Urinary bladder (tissue), 4 donors: ENCODE results near the gene PYGB. TPM values are rescaled to one million over a fixed set of nuclear protein-coding genes. Genes with fewer than 3 reads are reported as not detected.

Experiments used
- DNase-seq: peaks from one replicate; pipeline ENCODE4 v3.0.0-alpha.2; 2015; ENCODE audit errors: extremely low spot score
- H3K27ac ChIP-seq: one replicate; pipeline ENCODE4 v1.5.1; 2013; ENCODE audit warnings: low read depth, mild to moderate bottlenecking, moderate library complexity
- H3K36me3 ChIP-seq: one replicate; pipeline ENCODE4 v1.6.1; 2013; ENCODE audit warnings: mild to moderate bottlenecking, moderate library complexity; ENCODE audit not compliant: insufficient read depth
- H3K4me1 ChIP-seq: one replicate; pipeline ENCODE4 v1.6.1; 2013; ENCODE audit warnings: mild to moderate bottlenecking, moderate library complexity; ENCODE audit not compliant: insufficient read depth
- H3K4me3 ChIP-seq: one replicate; pipeline ENCODE4 v1.5.1; 2013; ENCODE audit warnings: low read depth, low read length
- WGBS: extraction: QIAGEN DNeasy Blood & Tissue Kit; methylation state at CpG from one replicate; pipeline ENCODE4 v1.1.7; 2013; 5-methylcytosine and 5-hydroxymethylcytosine counted together
- polyA plus RNA-seq: library from polyadenylated mRNA; stranded (reverse); fragments of 200-250 nt; gene quantifications from one replicate; pipeline ENCODE4 v1.2.3, GENCODE V29; 2013
- total RNA-seq: library from RNA; depleted of rRNA; stranded (reverse); fragments of >200 nt; gene quantifications from one replicate; pipeline ENCODE4 v1.2.3, GENCODE V29; 2014
- donor health status: healthy with polysubstance abuse.
- donor health status: healthy.

Gene PYGB
- total and polyA plus RNA-seq, 2 donors = 71.4 to 237 TPM

DNA sequence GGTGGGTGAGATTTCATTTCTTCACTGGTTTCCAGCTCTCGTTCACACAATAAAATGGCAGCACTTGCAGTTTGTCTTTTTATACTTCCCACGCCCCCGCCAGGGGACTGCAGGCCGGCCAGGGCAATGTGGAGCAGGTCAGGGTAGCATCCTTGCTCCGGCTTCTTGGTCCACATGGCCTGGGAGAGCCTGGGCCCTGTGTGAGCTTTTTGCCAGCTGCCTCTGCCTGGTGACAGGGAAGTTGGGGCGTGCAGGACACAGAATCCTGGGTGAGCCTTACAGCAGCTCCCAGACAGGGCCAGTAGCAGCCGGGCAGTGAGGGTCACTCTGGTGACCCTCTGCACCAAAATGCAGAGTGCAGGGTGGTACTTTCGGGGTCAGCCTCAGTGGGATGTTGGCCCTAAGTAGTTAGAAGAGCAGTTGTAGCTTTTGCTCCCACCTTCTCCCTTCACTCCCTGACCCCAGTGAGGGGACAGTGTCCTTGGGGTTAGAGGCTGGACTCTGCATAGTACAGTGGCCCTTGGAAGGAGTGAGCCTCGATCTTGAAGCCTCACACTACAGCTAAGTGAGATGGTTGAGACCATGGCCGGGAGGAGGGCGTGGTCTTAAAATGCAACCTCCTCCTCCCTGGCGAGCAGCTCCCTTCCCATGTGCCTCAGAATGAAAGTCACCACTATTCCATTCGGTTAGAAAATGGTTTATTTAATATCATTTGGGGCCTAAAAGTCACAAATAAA, 23.8 kb downstream of the PYGB start:
- H3K36me3 ChIP-seq = no peaks in the 10 kb centered on the region

DNA sequence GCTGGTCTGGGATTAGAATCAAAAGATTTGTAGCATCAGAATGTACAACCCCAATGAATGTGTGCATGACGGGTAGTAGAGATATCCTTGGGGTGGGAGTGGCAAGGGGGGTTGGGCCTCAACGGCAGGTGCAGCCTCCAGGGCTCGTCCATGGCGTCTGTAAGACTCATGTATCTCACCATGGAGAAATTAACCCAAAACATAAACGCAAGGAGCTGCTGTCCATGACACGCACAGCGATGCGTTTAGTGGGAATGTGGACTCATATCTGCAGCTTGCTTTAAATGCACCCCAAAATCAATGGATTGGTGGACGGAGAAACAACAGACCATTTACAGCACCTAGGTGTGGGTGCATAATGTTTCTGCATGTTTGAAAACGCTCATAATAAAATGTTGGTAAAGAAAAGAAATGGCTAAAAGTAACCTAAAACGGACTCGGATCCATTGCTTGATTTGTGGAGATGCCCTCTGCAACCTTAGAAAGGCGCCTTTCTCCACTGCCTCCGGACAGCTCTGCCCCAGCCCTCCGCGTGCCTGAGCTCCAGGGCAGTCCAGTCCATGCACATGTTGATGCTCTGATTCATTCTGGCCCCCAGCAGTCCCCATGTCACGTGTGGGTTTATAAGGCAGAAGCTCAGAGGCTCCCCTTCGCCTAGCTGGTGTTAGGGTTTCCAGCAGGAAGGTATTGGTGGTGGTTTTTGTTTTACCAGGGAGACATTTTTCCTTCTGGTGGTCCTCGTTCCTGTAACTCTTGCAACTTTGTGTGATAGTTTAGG, 24.5 kb downstream of the PYGB start:
- H3K27ac ChIP-seq = no peak overlapping the region
- WGBS = 86% methylated on average over 19 of the region's 19 CpGs
- H3K36me3 ChIP-seq = no peaks in the 10 kb centered on the region
- H3K4me3 ChIP-seq = no peak overlapping the region
- H3K4me1 ChIP-seq = no peaks in the 10 kb centered on the region
- no peak for DNase-seq

More for the DNA sequence above, 23.8 kb downstream of the PYGB start:
- no peaks in the 10 kb centered on the region for H3K4me1 ChIP-seq
- 93% methylated on average over 13 of the region's 13 CpGs for WGBS
- no peak for DNase-seq
- H3K27ac ChIP-seq = no peak overlapping the region
- no peak overlapping the region for H3K4me3 ChIP-seq

DNA sequence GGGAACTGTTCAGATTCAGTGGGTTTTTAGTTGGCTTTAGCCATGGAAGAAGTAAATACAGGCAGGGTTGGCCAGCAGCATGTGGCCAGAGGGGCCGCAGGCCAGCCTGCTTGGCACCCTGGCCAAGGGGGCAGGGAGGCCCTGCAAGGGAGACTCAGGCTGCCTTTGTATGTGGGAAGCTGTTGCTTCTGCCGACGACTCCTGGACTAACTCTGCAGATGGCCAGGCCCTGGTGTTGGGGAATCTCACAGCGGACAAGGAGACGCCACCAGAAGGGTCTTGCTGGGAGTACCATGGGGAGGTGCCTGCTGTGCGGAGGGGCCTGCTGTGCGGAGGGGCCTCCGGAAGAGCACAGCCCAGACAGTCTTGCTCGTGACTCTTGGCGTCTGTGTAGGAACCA, 25.2 kb downstream of the PYGB start:
- Histone ChIP-seq H3K27ac (no peak overlapping the region), H3K4me1 (no peaks in the 10 kb centered on the region), H3K36me3 (no peaks in the 10 kb centered on the region), H3K4me3 (no peak overlapping the region)
- 85% methylated on average over 10 of the region's 10 CpGs for WGBS
- DNase-seq = no peak

DNA sequence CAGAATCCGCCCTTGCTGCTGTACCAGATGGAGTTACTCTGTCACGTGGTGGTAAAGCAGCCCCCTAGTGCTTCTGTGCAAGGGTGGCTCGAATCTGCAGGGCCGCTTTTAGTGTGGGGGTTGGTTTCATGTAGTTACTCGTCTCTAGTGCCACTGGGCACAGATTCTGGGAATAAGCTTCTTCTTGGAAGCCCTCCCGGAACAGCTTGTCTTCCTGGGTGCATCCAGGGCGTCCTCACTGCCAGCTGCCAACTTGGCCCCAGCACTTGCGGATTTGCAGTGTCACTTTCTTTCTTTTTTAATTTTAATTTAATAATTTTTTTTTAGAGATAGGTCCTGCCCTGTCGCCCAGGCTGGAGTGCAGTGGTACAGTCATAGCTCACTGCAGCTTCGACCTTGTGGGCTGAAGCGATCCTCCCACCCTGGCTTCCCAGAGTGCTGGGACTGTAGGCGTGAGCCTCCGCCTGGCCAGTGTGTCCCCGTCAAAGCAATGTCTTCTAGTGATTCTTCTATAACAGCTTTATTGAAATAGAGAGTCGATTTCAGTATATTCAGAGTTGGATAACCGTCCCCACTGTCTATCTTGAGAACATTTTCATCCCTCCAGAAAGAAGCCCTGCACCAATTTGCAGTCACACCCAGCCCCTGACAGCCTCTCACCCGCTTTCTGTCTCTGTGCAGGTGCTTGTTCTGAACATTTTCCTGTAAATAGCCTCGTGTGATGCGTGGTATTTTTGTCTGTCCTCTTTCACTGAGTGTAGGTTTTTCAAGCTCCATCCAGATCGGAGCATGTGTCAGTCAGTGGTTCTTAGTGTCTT, 25.9 kb downstream of the PYGB start:
- H3K4me1 ChIP-seq = no peaks in the 10 kb centered on the region

DNA sequence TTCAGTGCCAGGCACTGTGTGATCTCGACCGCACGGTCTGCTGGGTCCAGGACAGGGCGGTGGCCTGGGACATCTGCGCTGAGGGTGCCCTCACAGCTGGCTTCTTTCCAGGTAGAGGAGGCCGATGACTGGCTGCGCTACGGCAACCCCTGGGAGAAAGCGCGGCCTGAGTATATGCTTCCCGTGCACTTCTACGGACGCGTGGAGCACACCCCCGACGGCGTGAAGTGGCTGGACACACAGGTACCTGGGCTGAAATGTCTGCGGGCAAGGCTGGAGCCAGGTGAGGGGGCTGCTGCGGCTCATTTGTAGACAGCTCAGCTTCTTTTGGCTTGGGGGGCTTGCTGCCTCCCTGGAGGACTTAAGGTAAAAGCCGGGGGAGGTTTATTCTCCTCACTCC, 26.6 kb downstream of the PYGB start:
- Histone ChIP-seq H3K27ac (no peak overlapping the region), H3K36me3 (no peaks in the 10 kb centered on the region), H3K4me1 (no peaks in the 10 kb centered on the region), H3K4me3 (no peak overlapping the region)
- DNase-seq = no peak
- WGBS = 95% methylated on average over 20 of the region's 20 CpGs

More for the DNA sequence above, 25.9 kb downstream of the PYGB start:
- 80% methylated on average over 20 of the region's 20 CpGs for WGBS
- no peak overlapping the region for H3K4me3 ChIP-seq
- DNase-seq = no peak
- no peaks in the 10 kb centered on the region for H3K36me3 ChIP-seq
- no peak overlapping the region for H3K27ac ChIP-seq

DNA sequence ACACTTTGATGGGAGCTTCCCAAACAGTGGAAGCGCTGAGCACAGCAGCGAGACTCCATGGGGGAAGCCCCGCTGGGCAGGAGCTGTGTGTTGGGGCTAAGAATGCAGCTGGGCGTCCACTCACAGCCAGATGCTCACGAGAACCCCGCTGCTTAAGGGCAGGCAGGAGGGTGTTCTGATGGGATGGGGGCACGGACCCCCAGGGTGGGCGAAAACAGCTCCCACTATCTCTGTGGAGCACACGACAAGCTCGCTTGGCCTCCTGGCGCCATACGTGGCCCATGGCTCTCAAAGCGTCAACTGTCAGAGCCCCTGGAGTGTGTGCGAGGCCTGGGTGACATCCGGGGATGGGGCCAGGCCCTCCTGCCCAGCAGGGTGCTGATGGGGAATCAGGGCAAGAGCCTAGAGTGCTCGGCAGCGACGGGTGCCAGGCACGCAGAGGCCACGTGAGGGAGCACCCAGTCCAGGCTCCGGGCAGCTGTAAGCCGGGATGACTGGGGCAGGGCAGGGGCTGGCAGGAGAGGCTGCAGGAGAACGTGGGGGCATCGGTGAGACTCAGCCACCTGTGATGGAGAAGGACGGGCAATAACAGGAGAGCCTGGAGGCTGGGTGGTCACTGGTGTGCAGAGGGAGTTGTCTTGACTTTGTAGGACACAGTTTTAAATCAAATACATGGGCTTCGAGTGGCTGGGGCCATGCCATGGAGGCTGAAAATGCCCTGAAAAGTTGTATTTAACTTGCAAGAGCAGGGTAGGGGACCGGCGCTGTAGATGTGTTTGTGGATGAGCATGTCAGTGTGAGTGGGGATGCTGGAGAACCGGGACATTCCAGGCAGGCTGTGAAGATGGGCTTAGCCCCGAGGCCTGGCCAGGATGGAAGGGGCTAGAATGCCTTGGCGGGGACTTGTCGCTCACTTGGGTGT, 27.3 kb downstream of the PYGB start:
- Histone ChIP-seq H3K36me3 (no peaks in the 10 kb centered on the region), H3K4me3 (no peak overlapping the region), H3K27ac (no peak overlapping the region), H3K4me1 (no peaks in the 10 kb centered on the region)
- WGBS = 93% methylated on average over 32 of the region's 32 CpGs
- no peak for DNase-seq

DNA sequence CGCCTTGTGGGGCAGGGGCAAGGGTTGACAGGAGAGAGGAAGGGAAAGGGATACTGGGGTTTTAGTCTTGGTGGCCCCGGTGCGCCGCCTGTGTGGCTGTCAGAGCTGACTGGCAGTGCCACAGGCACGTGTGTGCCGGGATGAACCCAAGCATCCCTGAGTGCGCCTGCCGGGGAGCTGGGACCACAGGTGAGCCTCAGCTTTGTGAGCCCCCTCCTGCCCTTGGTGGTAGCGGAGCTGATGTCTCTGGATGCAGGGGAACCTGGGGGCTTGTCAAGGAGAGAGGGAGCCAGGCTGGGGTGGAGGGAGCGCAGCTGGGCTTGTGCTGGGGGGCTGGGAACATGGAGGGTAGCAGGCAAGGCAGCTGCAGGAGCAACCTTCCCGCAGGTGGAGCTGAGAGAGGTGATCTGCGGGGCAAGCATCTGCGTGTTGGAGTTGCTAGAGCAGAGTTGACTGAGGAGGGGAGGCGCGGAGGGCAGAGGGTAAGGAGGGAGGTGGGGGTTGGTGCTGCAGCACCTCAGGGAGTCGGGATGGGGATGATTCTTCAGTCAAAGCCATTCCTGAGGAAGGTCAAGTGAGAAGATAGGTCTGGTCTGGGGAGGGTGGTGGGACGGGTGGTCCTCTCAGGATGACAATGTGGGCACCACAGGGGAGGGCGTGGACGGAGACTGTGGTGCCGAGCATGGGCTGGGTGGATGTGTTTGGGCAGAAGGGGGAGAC, 28.1 kb downstream of the PYGB start:
- Histone ChIP-seq H3K4me3 (no peak overlapping the region), H3K27ac (no peak overlapping the region), H3K36me3 (no peaks in the 10 kb centered on the region), H3K4me1 (no peaks in the 10 kb centered on the region)
- no peak for DNase-seq
- 93% methylated on average over 20 of the region's 20 CpGs for whole genome bisulfite sequencing

DNA sequence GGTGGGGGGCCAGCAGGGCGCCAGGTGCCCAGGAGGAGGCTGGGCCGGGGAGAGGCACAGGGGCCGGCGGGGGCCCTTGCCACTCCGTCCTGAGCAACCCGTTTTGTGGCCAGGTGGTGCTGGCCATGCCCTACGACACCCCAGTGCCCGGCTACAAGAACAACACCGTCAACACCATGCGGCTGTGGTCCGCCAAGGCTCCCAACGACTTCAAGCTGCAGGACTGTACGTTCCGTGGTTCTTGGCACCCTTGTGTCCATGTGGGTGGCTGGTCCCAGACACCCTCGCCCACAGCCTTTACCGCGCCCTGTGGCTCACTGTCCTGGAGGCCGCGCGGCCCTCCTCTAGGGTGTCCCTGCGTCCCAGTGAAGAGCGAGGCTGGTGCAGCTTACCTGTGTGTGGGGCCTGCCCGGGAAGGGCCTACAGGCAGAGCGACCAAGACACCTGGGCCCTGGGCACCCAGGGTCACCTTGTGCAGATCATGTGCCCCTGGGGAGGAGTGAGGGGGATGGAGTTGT, 28.7 kb downstream of the PYGB start:
- DNase-seq = no peak
- 92% methylated on average over 24 of the region's 24 CpGs for WGBS
- Histone ChIP-seq H3K4me3 (no peak overlapping the region), H3K36me3 (no peaks in the 10 kb centered on the region), H3K27ac (no peak overlapping the region), H3K4me1 (no peaks in the 10 kb centered on the region)

DNA sequence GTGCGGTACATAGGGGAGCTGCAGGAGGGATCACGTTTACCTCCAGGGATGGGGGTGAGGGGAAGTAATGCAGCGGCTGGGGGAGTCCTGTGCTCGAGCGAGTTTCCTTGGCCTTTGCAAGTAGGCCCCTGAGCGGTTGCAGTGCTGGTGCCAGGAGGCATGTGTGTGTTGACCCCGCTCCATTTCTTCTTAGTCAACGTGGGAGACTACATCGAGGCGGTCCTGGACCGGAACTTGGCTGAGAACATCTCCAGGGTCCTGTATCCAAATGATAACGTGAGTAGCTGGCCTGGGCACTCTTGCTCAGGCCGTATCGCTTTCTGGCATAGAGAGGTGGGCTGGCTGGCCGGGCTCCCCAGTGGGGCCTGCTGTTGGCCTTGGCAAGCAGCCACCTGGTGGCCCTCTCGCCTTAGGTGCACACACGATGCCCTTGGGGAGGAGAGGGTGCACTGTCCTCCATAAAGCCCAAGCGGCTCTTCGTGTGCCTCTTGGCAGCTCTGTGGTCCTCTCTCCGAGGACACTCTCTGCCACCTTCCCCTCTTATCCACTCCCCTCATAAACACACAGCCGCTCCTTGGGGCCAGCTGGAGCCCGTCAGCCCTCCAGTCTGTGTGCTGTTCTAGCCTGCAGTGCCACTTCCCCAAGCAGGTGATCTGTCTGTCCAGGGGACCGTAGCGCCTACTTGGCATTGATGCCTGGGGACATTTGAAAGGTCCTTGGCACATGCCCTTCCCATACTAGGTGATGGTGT, 29.3 kb downstream of the PYGB start:
- Histone ChIP-seq H3K36me3 (no peaks in the 10 kb centered on the region), H3K4me1 (no peaks in the 10 kb centered on the region), H3K4me3 (no peak overlapping the region), H3K27ac (no peak overlapping the region)
- no peak for DNase-seq
- 86% methylated on average over 24 of the region's 24 CpGs for WGBS

DNA sequence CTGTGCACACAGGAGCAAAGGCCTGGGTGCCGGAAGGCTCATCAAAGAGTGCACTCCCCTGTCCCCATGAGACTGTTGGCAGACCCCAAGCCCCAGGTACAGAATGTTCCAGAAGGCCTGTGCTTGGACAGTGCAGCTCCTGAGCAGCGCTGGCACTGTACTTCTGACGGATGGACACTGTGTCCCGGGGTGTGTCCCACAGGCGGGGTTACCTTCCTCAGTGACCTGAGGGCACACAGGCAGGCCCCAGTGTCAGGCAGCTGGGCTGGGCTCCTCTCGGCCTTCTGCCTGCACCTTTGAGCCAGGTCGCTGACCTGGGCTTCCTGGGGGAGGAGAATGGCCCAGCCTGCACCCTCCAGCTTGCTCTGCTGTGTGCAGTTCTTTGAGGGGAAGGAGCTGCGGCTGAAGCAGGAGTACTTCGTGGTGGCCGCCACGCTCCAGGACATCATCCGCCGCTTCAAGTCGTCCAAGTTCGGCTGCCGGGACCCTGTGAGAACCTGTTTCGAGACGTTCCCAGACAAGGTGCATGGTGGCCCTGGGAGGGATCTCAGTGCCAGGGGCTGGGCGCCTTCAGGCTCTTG, 30.1 kb downstream of the PYGB start:
- no peak overlapping the region for H3K27ac ChIP-seq
- no peak overlapping the region for H3K4me3 ChIP-seq
- no peaks in the 10 kb centered on the region for H3K4me1 ChIP-seq
- H3K36me3 ChIP-seq = no peaks in the 10 kb centered on the region
- 94% methylated on average over 19 of the region's 19 CpGs for WGBS
- DNase-seq = no peak

DNA sequence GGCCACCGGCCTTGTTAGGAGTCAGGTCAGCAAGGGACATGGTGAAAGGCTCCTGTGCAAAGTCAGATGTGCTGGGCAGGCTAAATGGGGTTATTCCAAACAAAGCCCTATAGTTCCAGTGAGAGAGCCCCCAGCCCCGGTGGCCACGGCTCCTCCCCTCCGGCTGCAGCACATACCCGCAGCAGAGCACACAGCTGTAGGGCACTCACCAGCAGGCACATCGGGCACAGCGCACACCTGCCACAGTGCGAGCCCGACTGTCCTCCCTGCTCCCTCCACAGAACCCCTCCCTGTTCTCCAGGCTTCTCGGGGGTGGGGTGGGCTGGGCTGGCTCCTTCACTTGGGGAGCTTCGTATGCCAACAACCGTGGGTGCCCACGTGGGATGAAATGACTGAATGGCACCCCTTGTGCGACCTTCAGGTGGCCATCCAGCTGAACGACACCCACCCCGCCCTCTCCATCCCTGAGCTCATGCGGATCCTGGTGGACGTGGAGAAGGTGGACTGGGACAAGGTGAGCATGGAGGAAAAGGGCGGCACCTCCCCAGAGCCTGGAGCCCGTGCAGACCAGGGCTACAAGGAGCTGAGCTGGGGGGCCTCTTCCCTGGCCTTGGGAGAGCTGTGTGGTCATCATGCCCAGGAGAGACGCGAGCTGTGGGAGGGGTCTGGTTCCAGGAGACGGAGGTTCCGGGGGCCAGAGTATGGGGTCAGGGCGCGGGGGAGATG, 30.9 kb downstream of the PYGB start:
- DNase-seq = no peak
- Histone ChIP-seq H3K27ac (no peak overlapping the region), H3K36me3 (no peaks in the 10 kb centered on the region), H3K4me3 (no peak overlapping the region), H3K4me1 (no peaks in the 10 kb centered on the region)
- 94% methylated on average over 26 of the region's 26 CpGs for WGBS
